Gastroesophageal sphincter (tissue), 4 donors: Measurements from ENCODE around the gene LEMD1. TPM values are rescaled to one million over a fixed set of nuclear protein-coding genes. Genes with fewer than 3 reads are reported as not detected.

ENCODE experiments used
- ATAC-seq: fragments of 150-250 bp; one replicate; pipeline ENCODE4 v1.9.1; 2016; ENCODE audit warnings: mild to moderate bottlenecking, moderate library complexity
- H3K27ac ChIP-seq, 4 donors: fragments of 200-600 bp; sonication (generic) in 3 of 4; 1 replicate in 3 of 4; 2 replicates in 1 of 4; pipeline ENCODE4 v1.5.1; 2016 to 2019
- H3K27me3 ChIP-seq: fragments of 200-600 bp; sonication (generic); one replicate; pipeline ENCODE4 v1.5.1; 2019
- H3K36me3 ChIP-seq, 2 donors: fragments of 200-600 bp; sonication (generic); one replicate each; pipeline ENCODE4 v1.5.1; 2019; ENCODE audit warnings: control low read depth in 1 of 2
- H3K4me1 ChIP-seq, 3 donors: fragments of 200-600 bp; sonication (generic); 1 replicate in 2 of 3; 2 replicates in 1 of 3; pipeline ENCODE4 v1.5.1; 2016 to 2019; ENCODE audit warnings: control low read depth in 2 of 3
- H3K4me3 ChIP-seq, 2 donors: fragments of 200-600 bp; sonication (generic); one replicate each; pipeline ENCODE4 v1.5.1; 2019; ENCODE audit warnings: mild to moderate bottlenecking in 1 of 2, moderate library complexity in 1 of 2
- H3K9me3 ChIP-seq, 3 donors: fragments of 200-600 bp; sonication (generic); one replicate each; pipeline ENCODE4 v1.5.1; 2017 to 2019; ENCODE audit warnings: control low read depth in 2 of 3
- EP300 ChIP-seq: sonication (generic); formaldehyde crosslinking; IDR thresholded peaks from one replicate; pipeline ENCODE4 v1.6.1; 2017; ENCODE audit warnings: antibody characterized with exemption, mild to moderate bottlenecking
- POLR2A ChIP-seq, 2 donors: fragments of 450-650 bp; IDR thresholded peaks; one replicate each; pipeline ENCODE4 v1.6.1; 2017; ENCODE audit warnings: antibody characterized with exemption in 2 of 2, mild to moderate bottlenecking in 2 of 2, moderate library complexity in 1 of 2
- POLR2AphosphoS5 ChIP-seq: sonication (generic); formaldehyde crosslinking; IDR thresholded peaks from one replicate; pipeline ENCODE4 v1.6.1; 2017; ENCODE audit warnings: antibody characterized with exemption
- WGBS, 2 donors: methylation state at CpG; one replicate each; pipeline ENCODE4 v1.1.5; 2018; ENCODE audit warnings: low coverage in 1 of 2; 5-methylcytosine and 5-hydroxymethylcytosine counted together
- total RNA-seq, 4 donors: library from RNA; depleted of rRNA; stranded (reverse); fragments of >200 nt; gene quantifications; one replicate each; pipeline ENCODE4 v1.1.0, GENCODE V29; 2016
- TF ChIP-seq, protein P1 (sequence below), 4 experiments: fragments of 200-600 bp in 2 of 4; fragments of 450-650 bp in 2 of 4; sonication (generic) in 1 of 4; IDR thresholded peaks; one replicate each; pipeline ENCODE4 v1.5.1; 2017 to 2019; ENCODE audit warnings: antibody characterized with exemption in 4 of 4, mild to moderate bottlenecking in 2 of 4, moderate library complexity in 2 of 4

LEMD1 gene
- total RNA-seq, 4 donors from 2014 or later: not detected

DNA sequence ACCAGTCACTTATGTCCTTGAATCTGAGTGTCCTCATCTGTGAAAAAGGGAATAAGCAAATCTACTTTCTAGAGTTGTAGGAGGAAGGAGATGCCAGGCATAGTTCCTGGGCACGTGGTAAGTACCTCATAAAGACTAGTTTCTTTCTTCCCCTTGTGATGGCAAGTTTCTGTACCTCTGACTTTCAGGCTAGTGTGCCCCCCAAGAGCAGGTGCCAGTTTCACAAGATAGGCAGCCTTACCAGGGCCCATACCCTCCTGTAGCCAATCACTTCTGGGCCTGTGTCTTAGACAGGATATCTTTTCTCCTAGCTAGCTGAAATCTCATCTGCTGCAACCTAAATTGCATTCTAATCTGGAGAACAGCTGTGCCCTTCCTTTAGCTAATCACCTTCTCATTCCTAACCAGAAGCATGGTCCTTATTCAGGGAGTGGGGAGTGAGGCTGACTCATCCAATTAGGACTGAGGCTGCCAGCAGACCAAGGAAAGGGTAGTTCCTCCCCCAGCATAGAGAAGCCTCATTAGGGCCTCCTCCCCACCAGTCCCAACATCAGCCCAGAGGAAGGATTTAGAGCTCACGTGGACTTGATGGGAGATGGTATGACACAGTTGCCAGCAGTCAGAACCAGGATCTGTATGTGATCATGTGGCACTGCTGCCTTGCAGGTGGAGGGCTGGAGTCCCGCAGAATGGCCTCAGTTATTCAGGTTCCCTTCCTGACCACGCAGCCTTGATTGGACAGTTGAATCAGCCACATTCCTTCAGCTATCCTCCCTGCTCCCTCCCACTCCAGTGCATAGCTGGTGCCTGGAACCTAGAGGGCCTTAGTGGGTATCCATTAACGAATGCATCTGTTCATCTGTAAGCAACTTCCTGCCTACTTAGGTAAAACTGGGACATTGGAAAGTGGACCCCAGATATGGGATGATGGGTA, 73.0 kb downstream of the LEMD1 start:
- Histone ChIP-seq H3K9me3 (no peaks in the 10 kb centered on the region), H3K27me3 (peaks cover 47% of the 10 kb centered on the region), H3K4me3 (no peak overlapping the region), H3K4me1 (peaks cover 0 to 8% (median 6%) of the 10 kb centered on the region in 3 donors), H3K36me3 (no peaks in the 10 kb centered on the region), H3K27ac (no peak overlapping the region)
- TF ChIP-seq POLR2AphosphoS5 (no peak), POLR2A (IDR thresholded peaks at IDR 0.05) (no peak), EP300 (no peak)
- TF ChIP-seq, protein P1, sequence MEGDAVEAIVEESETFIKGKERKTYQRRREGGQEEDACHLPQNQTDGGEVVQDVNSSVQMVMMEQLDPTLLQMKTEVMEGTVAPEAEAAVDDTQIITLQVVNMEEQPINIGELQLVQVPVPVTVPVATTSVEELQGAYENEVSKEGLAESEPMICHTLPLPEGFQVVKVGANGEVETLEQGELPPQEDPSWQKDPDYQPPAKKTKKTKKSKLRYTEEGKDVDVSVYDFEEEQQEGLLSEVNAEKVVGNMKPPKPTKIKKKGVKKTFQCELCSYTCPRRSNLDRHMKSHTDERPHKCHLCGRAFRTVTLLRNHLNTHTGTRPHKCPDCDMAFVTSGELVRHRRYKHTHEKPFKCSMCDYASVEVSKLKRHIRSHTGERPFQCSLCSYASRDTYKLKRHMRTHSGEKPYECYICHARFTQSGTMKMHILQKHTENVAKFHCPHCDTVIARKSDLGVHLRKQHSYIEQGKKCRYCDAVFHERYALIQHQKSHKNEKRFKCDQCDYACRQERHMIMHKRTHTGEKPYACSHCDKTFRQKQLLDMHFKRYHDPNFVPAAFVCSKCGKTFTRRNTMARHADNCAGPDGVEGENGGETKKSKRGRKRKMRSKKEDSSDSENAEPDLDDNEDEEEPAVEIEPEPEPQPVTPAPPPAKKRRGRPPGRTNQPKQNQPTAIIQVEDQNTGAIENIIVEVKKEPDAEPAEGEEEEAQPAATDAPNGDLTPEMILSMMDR (IDR thresholded peaks at IDR 0.05): no peak
- ATAC-seq: no peak
- 63 to 83% methylated on average over 4 to 5 of the region's 5 CpGs for WGBS, 2 donors

- ATAC-seq: no peak
- Histone ChIP-seq H3K4me3 (no peak overlapping the region), H3K27ac (no peak overlapping the region), H3K4me1 (peaks cover 0 to 15% (median 11%) of the 10 kb centered on the region in 3 donors), H3K27me3 (peaks cover 63% of the 10 kb centered on the region), H3K36me3 (no peaks in the 10 kb centered on the region), H3K9me3 (no peaks in the 10 kb centered on the region)
- 76 to 81% methylated on average over 3 to 7 of the region's 10 CpGs for WGBS, 2 donors
- TF ChIP-seq POLR2AphosphoS5 (no peak), POLR2A (IDR thresholded peaks at IDR 0.05) (no peak), EP300 (no peak)
- TF ChIP-seq, protein P1 (IDR thresholded peaks at IDR 0.05): no peak
These were observed 74.8 kb downstream of the LEMD1 start for GRCh38 chr1:205346956-205347574.

DNA sequence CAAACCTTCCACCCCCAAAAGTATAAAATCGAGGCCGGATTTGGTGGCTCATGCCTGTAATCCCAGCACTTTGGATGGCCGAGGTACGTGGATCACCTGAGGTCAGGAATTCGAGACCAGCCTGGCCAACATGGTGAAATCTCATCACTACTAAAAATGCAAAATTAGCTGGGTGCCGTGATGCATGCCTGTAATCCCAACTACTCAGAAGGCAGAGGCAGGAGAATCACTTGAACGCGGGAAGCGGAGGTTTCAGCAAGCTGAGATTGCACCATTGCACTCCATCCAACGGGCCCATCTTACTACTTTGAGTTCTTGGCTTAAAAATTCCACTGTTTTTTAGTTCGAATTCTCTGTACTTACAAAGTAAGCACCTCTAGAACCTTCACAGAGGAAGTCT, 76.1 kb downstream of the LEMD1 start:
- no peaks in the 10 kb centered on the region for H3K9me3 ChIP-seq
- H3K27me3 ChIP-seq: peaks cover 63% of the 10 kb centered on the region
- TF ChIP-seq, protein P1 (IDR thresholded peaks at IDR 0.05): no peak
- TF ChIP-seq EP300 (no peak), POLR2AphosphoS5 (no peak), POLR2A (IDR thresholded peaks at IDR 0.05) (no peak)
- no peak for ATAC-seq
- H3K4me3 ChIP-seq: no peak overlapping the region
- H3K27ac ChIP-seq: no peak overlapping the region
- 98 to 100% methylated on average over 1 to 6 of the region's 11 CpGs for WGBS, 2 donors
- H3K4me1 ChIP-seq: peaks cover 0 to 15% (median 11%) of the 10 kb centered on the region in 3 donors
- H3K36me3 ChIP-seq: no peaks in the 10 kb centered on the region

GRCh38 chr1:205344066-205344928, 77.6 kb downstream of the LEMD1 start:
- WGBS, 2 donors: 5 to 81% methylated on average over 5 to 10 of the region's 59 CpGs
- H3K36me3 ChIP-seq: no peaks in the 10 kb centered on the region
- ATAC-seq: peak; percentile 34
- H3K9me3 ChIP-seq: no peaks in the 10 kb centered on the region
- H3K4me3 ChIP-seq: peak overlapping the region in 1 of 2 donors; percentile 45
- H3K27ac ChIP-seq: no peak overlapping the region
- H3K27me3 ChIP-seq: peaks cover 63% of the 10 kb centered on the region
- H3K4me1 ChIP-seq: peaks cover 0 to 15% (median 11%) of the 10 kb centered on the region in 3 donors
- TF ChIP-seq, protein P1 (IDR thresholded peaks at IDR 0.05): no peak
- no peak for TF ChIP-seq EP300
